ENCODE measurements around the gene TPST1. TPM values are rescaled to one million over a fixed set of nuclear protein-coding genes. Genes with fewer than 3 reads are reported as not detected.
A peak's percentile ranks its signal among the peaks of the same experiment; 100 is the strongest.

Gene TPST1
- total and polyA plus RNA-seq, 9 of the 15 experiments (the other 6 are each of a cell fraction or from before 2014, with no cell fraction given), result 0.15 to 2.2 (median 0.53) TPM

DNA sequence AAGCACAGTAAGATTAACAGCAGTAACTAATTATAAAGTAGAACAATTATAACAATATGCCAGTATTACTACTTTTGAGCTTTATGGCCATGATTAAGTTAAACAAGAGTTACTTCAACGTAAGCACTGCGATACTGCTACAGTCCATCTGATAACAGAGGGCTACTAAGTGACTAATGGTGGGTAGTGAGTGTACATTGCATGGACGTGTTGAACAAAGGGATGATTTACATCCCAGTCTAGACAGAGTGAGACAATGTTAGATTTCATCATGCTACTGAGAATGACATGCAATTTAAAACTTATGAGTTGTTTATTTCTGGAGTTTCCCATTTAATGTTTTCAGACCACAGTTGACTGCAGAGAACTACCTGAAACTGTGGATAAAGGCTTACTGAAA, 45.6 kb downstream of the TPST1 start (continued):
- no peak for TF ChIP-seq ESRRB (CRISPR knock-in tag; IDR thresholded peaks at IDR 0.05; ENCODE audit: borderline replicate concordance)
- no peak for TF ChIP-seq TEAD2 (tag; IDR thresholded peaks at IDR 0.05)
- no peak for TF ChIP-seq CEBPG (CRISPR knock-in tag; IDR thresholded peaks at IDR 0.05)
- TF ChIP-seq CEBPG (tag; conservative IDR thresholded peaks at IDR 0.05 in 1 of 2, IDR thresholded peaks at IDR 0.05 in 1 of 2), result peak; percentile 84 to 97
- TF ChIP-seq ZNF785 (CRISPR knock-in tag; IDR thresholded peaks at IDR 0.05), result no peak
- TF ChIP-seq RAD21 (CRISPR knock-in tag; conservative IDR thresholded peaks at IDR 0.05 in 1 of 2, IDR thresholded peaks at IDR 0.05 in 1 of 2), result no peak
- peak; percentile 39; the same call in 1 of the 2 replicates for TF ChIP-seq CREM (IDR thresholded peaks at IDR 0.05; ENCODE audit: low read depth)
- no peak for TF ChIP-seq HOXB6 (CRISPR knock-in tag; IDR thresholded peaks at IDR 0.05; ENCODE audit: borderline replicate concordance)
- TF ChIP-seq ZNF347 (CRISPR knock-in tag; IDR thresholded peaks at IDR 0.05; ENCODE audit: low read depth), result no peak
- TF ChIP-seq TAF9B (IDR thresholded peaks at IDR 0.05; ENCODE audit: partially characterized antibody), result no peak
- TF ChIP-seq TEAD1 (CRISPR knock-in tag; IDR thresholded peaks at IDR 0.05), result no peak
- TF ChIP-seq MLLT1 (IDR thresholded peaks at IDR 0.05), result no peak
- no peak for TF ChIP-seq ATF1 (CRISPR knock-in tag; IDR thresholded peaks at IDR 0.05)
- peak; percentile 47 for TF ChIP-seq ATF1 (tag; IDR thresholded peaks at IDR 0.05)
- no peak for TF ChIP-seq FOXJ3 (CRISPR knock-in tag; IDR thresholded peaks at IDR 0.05)
- TF ChIP-seq, protein P1, sequence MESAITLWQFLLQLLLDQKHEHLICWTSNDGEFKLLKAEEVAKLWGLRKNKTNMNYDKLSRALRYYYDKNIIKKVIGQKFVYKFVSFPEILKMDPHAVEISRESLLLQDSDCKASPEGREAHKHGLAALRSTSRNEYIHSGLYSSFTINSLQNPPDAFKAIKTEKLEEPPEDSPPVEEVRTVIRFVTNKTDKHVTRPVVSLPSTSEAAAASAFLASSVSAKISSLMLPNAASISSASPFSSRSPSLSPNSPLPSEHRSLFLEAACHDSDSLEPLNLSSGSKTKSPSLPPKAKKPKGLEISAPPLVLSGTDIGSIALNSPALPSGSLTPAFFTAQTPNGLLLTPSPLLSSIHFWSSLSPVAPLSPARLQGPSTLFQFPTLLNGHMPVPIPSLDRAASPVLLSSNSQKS (CRISPR knock-in tag; IDR thresholded peaks at IDR 0.05), result no peak
- no peak for TF ChIP-seq HEY1 (CRISPR knock-in tag; IDR thresholded peaks at IDR 0.05; ENCODE audit: borderline replicate concordance)
- TF ChIP-seq BHLHE40 (IDR thresholded peaks at IDR 0.05; ENCODE audit: low read length), result no peak
- TF ChIP-seq GATAD2A (IDR thresholded peaks at IDR 0.05), result no peak
- TF ChIP-seq BRCA1 (IDR thresholded peaks at IDR 0.05), result no peak
- no peak for TF ChIP-seq BRCA1 (CRISPR knock-in tag; IDR thresholded peaks at IDR 0.05)
- no peak for TF ChIP-seq ZNF507 (tag; conservative IDR thresholded peaks at IDR 0.05)
- TF ChIP-seq SMARCC2 (IDR thresholded peaks at IDR 0.05; ENCODE audit: low read depth), result peak; percentile 63; the same call in 1 of the 2 replicates
- no peak for TF ChIP-seq PCBP1 (IDR thresholded peaks at IDR 0.05; ENCODE audit: low read depth, low read length, poor library complexity, severe bottlenecking)
- TF ChIP-seq ARID2 (IDR thresholded peaks at IDR 0.05), result no peak
- TF ChIP-seq SMAD3 (CRISPR knock-in tag; conservative IDR thresholded peaks at IDR 0.05), result 0 out of 2 replicates have a peak, but pooled peaks have one; percentile 27
- TF ChIP-seq TCFL5 (CRISPR knock-in tag; conservative IDR thresholded peaks at IDR 0.05), result no peak
- TF ChIP-seq TRIM24 (IDR thresholded peaks at IDR 0.05), result peak in 1 of 2 experiments; percentile 84; a peak in 1 of 4 replicates
- peak; percentile 89 for TF ChIP-seq PKNOX1 (IDR thresholded peaks at IDR 0.05)
- no peak for TF ChIP-seq ZNF165 (CRISPR knock-in tag; IDR thresholded peaks at IDR 0.05; ENCODE audit: borderline replicate concordance)
- no peak for TF ChIP-seq ZNF79 (CRISPR knock-in tag; IDR thresholded peaks at IDR 0.05; ENCODE audit: low read depth)

All from K562 (cell line).